Inflammatory macrophage treated with lipopolysaccharide for 1 hour (primary cell): ENCODE measurements around the gene PDCL3.

ENCODE experiments used
- DNase-seq, 2 donors: peaks; one replicate each; pipeline ENCODE4 v3.0.0-alpha.2; 2020 to 2022

PDCL3 gene

DNA sequence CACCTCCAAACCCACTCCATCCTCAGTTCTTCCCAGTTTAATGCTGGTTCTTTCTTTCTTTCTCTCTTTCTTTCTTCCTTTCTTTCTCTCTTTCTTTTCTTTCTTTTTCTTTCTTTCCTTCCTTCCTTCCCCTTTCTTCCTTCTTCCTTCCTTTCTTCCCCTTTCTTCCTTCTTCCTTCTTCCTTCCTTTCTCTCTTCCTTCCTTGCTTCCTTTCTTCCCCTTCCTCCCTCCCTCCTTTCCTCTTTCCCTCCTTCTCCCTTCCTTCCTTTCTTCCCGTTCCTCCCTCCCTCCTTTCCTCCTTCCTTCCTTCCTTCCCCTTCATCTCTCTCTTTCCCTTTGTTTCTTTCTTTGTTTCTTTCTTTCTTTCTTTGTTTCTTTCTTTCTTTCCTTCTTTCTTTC is 50.9 kb downstream of the PDCL3 start:
- DNase-seq, result no peak

- no peak for DNase-seq
Measured at GRCh38 chr2:100614455-100615000, 51.7 kb downstream of the PDCL3 start.

GRCh38 chr2:100615471-100615870 is 52.7 kb downstream of the PDCL3 start:
- DNase-seq, result no peak

- DNase-seq, result no peak
Measured at GRCh38 chr2:100615886-100616285, 53.1 kb downstream of the PDCL3 start.

DNA sequence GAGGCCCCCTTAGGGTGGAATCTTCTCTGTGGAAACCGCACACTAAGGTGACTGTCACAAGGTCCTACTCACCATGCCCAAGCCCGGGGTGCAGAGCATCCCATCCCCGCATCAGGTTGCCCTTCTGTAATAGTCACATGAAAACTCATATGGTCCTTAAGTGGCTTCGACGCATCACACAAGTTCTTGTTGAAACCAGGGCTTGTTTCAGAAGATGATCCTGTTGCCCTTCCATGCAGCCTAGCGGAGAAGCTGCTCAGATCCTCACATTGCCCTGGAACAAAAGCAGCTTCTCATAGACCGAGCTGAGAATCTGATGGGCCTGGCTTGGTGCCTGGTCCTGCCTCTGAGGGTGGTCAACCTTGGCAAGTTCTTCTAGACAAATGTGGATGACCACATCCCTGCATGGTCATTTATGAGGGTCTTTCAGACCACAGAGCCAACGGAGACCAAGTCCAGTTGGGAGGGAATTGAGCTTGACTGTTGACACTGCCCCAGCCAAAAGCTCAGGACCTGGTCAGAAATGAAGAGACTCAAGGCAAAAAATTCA is 54.1 kb downstream of the PDCL3 start:
- no peak for DNase-seq

DNA sequence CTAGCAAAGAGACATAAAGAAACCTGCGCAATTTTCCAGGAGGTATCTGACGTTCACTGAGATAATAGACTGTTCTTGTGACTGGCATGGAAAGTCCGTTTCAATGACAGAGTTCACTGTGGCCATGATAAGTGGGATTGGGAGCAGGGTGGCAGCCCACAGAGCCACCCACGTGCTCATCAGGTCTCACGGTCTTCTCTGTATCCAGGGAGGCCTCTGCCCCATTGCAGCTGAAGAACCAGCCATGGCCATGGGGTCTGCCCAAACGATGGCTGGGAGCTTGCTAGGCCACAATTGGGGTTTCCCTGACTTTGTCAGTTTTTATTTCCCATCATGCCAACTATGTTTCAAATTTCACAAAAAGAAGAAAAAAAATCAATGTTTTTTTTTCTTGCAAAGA is 57.2 kb downstream of the PDCL3 start:
- peak in 1 of 2 donors; percentile 25 for DNase-seq

GRCh38 chr2:100620481-100620880 is 57.7 kb downstream of the PDCL3 start:
- no peak for DNase-seq

DNA sequence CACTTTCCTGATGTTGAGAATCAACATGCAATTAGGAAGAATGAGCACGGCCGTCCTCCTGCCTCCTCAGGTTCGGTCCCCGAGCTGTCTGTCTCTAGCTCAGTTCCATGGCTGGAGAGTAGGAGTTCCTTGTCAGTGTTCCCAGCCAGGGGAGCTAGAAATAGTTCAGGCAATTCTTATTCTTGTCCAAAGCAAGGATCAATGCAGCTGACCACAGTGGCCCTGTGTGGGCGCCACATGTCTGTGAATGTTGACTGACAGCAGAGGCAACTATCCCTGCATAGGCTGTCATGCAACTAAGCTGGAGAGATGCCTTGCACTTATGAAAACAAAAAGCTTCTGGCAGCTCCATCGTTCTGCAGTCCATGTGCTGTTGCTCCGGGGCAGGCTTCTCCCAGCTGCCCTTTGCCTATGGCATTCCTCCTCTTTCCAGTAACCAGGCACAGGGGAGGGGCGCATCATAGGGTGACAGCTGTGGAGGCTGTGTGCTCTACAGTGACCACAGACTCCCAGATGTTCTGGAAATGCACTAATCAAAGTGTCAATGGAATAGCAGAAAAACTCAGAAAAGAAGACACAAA is 58.7 kb downstream of the PDCL3 start:
- no peak for DNase-seq

DNA sequence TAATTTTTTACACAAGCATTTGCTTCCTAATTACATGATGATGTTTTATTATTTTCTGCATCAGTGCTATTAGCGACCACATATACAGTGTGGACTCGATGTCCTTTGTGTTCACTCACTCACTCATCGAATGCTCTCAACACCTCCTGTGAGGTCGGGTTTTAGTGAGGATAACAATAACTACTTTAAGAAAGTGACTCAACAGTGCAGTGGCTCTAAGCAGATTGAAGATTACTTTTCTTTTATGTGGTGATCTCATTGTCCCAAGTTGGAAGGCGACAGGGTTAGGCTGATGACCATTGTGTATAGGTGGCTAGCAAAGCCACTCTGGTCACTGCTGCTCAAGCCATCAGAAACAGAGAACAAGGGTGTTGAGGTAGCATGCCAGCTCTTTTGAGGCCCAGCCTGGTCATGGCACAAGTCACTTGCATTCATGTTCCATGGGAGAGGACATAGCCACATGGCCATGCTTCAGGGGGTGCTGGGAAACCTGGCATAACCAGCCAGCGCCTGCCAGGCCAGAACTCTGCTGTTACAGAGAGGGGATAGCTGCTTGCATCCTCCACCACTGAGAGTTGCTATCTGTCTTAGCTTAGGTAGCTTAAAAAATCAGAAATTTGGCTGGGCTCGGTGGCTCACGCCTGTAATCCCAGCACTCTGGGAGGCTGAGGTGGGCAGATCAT is 60.4 kb downstream of the PDCL3 start:
- no peak for DNase-seq

DNA sequence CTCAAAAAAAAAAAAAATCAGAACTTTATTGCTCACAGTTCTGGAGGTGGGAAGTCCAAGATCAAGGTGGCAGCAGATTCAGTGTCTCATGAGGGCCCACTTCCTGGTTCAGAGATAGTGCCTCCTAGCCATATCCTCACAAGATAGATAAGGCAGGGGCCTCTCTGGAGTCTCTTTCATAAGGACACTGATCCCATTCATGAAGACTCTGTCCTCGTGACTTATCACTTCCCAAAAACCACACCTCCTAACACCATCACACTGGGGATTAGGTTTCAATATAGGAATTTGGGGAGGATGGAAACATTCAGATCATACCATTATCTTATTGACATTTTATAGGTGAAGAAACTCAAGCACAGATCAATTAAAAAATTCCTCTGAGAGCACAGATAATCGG is 61.1 kb downstream of the PDCL3 start:
- DNase-seq, result no peak

DNA sequence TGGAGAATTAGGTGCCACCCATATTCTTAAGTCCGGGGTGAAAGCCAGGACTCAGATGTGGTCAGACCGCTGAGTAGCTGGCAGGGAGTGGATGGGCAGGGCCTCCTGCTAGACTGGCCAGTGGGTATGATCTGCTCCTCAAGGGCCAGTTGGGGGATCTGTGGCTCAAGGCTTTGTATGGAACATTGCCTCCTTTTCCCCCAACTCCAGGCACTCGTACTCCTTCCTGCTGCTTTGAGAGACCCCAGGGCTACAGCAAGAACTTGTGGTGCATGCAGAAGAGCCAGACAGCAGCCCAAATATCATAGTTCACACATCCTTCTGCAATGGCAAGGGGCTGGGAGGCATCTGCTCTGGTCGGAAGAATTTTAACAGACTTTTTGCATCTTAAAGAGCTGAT is 61.7 kb downstream of the PDCL3 start:
- no peak for DNase-seq

GRCh38 chr2:100625717-100626116 is 62.9 kb downstream of the PDCL3 start:
- DNase-seq, result no peak
